GM06990 (cell line): Measurements from ENCODE around the gene POLG2.

Experiments used
- DNase-seq: peaks from one replicate; pipeline ENCODE4 v3.0.0-alpha.2; 2011; ENCODE audit not compliant: insufficient read length; ENCODE audit errors: extremely low read depth
- H3K27me3 ChIP-seq: replicated peaks from 2 replicates; pipeline ENCODE4 v1.6.0; 2011; ENCODE audit warnings: low read length; ENCODE audit not compliant: control insufficient read depth, insufficient read depth
- H3K36me3 ChIP-seq: 2 replicates; pipeline ENCODE4 v1.5.1; 2011; ENCODE audit warnings: low read length; ENCODE audit not compliant: control insufficient read depth, insufficient read depth
- H3K4me3 ChIP-seq: replicated peaks from 2 replicates; pipeline ENCODE4 v1.5.1; 2011; ENCODE audit warnings: low read depth, mild to moderate bottlenecking, control low read depth, low read length
- CTCF ChIP-seq: IDR thresholded peaks from 2 replicates; pipeline ENCODE4 v1.5.1; 2011; ENCODE audit warnings: low read length, control low read depth, mild to moderate bottlenecking, inconsistent platforms; ENCODE audit not compliant: insufficient read depth, poor library complexity, severe bottlenecking

Gene POLG2

GRCh38 chr17:64505340-64506200 is 8.7 kb upstream of the POLG2 start:
- DNase-seq = peak; percentile 88
- peak overlapping the region; percentile 100 for H3K4me3 ChIP-seq
- H3K36me3 ChIP-seq = peaks cover 26% of the 10 kb centered on the region
- no peak for TF ChIP-seq CTCF
- H3K27me3 ChIP-seq = no peaks in the 10 kb centered on the region

GRCh38 chr17:64504769-64505339 is 8.0 kb upstream of the POLG2 start:
- DNase-seq = no peak
- peaks cover 32% of the 10 kb centered on the region for H3K36me3 ChIP-seq
- peak overlapping the region; percentile 100 for H3K4me3 ChIP-seq
- no peak for TF ChIP-seq CTCF
- no peaks in the 10 kb centered on the region for H3K27me3 ChIP-seq

GRCh38 chr17:64503821-64504768 is 7.2 kb upstream of the POLG2 start:
- Histone ChIP-seq H3K36me3 (peaks cover 32% of the 10 kb centered on the region), H3K4me3 (peak overlapping the region; percentile 100), H3K27me3 (no peaks in the 10 kb centered on the region)
- TF ChIP-seq CTCF = no peak
- no peak for DNase-seq

- H3K27me3 ChIP-seq = no peaks in the 10 kb centered on the region
- H3K36me3 ChIP-seq = peaks cover 32% of the 10 kb centered on the region
- no peak for DNase-seq
- TF ChIP-seq CTCF = no peak
- no peak overlapping the region for H3K4me3 ChIP-seq
Measured at GRCh38 chr17:64503341-64503740, 6.5 kb upstream of the POLG2 start.

GRCh38 chr17:64502809-64503208 is 6.0 kb upstream of the POLG2 start:
- Histone ChIP-seq H3K4me3 (no peak overlapping the region), H3K27me3 (no peaks in the 10 kb centered on the region), H3K36me3 (peaks cover 32% of the 10 kb centered on the region)
- no peak for TF ChIP-seq CTCF
- no peak for DNase-seq
